Urothelium cell line (cell line): ENCODE data around the gene SNAP23.
A peak's percentile ranks its signal among the peaks of the same experiment; 100 is the strongest.

Experiments used
- DNase-seq: peaks from one replicate; pipeline ENCODE4 v3.0.0; 2011; ENCODE audit warnings: low spot score, mixed read lengths
- FAIRE-seq: peaks from 2 replicates; lab custom pipeline; 2011; peaks lifted over from hg19 to GRCh38; lab: Jason Lieb, UNC

The SNAP23 gene

GRCh38 chr15:42495361-42496212 lies at the start of gene SNAP23:
Gene SNAP23, plus strand, starts transcription at chr15:42495634. Its CDS starts 16,213 bp downstream, at chr15:42511847.
- FAIRE-seq, result no peak
- DNase-seq, result peak; percentile 94

- FAIRE-seq, result no peak
Measured at GRCh38 chr15:42447599-42447998, 47.8 kb upstream of the SNAP23 start.

GRCh38 chr15:42448281-42448680 lies 47.2 kb upstream of the SNAP23 start:
- DNase-seq (no peak), FAIRE-seq (no peak)

More at GRCh38 chr15:42447599-42447998, 47.8 kb upstream of the SNAP23 start:
- no peak for DNase-seq

- no peak for DNase-seq
- FAIRE-seq, result no peak
Measured at GRCh38 chr15:42449770-42450424, 45.5 kb upstream of the SNAP23 start.

- DNase-seq, result no peak
- no peak for FAIRE-seq
Measured at GRCh38 chr15:42450425-42450790, 45.0 kb upstream of the SNAP23 start.

- no peak for DNase-seq
- no peak for FAIRE-seq
Measured at GRCh38 chr15:42453826-42454225, 41.6 kb upstream of the SNAP23 start.

- FAIRE-seq (no peak), DNase-seq (no peak)
Measured at GRCh38 chr15:42456531-42456930, 38.9 kb upstream of the SNAP23 start.

- FAIRE-seq, result peak; percentile 55
- DNase-seq, result no peak
Measured at GRCh38 chr15:42456971-42457370, 38.5 kb upstream of the SNAP23 start.

GRCh38 chr15:42457445-42458442 lies 37.7 kb upstream of the SNAP23 start:
- FAIRE-seq (no peak), DNase-seq (no peak)

- no peak for DNase-seq
- no peak for FAIRE-seq
Measured at GRCh38 chr15:42461261-42461660, 34.2 kb upstream of the SNAP23 start.

GRCh38 chr15:42465520-42466259 lies 29.7 kb upstream of the SNAP23 start:
- FAIRE-seq, result no peak
- DNase-seq, result no peak

- no peak for DNase-seq
- no peak for FAIRE-seq
Measured at GRCh38 chr15:42471002-42471401, 24.4 kb upstream of the SNAP23 start.

- DNase-seq, result no peak
Measured at GRCh38 chr15:42474827-42475226, 20.6 kb upstream of the SNAP23 start.

GRCh38 chr15:42482701-42483100 lies 12.7 kb upstream of the SNAP23 start:
- DNase-seq (no peak), FAIRE-seq (no peak)

More at GRCh38 chr15:42474827-42475226, 20.6 kb upstream of the SNAP23 start:
- no peak for FAIRE-seq

- DNase-seq (no peak), FAIRE-seq (no peak)
Measured at GRCh38 chr15:42483677-42484076, 11.8 kb upstream of the SNAP23 start.

- DNase-seq, result peak; percentile 13
Measured at GRCh38 chr15:42490291-42490670, 5.2 kb upstream of the SNAP23 start.

GRCh38 chr15:42490671-42491538 lies 4.5 kb upstream of the SNAP23 start, which contains the start of gene ZNF106:
Gene ZNF106, minus strand, starts transcription at chr15:42491141. Its CDS starts 18,852 bp downstream, at chr15:42472289.
- peak; percentile 93 for DNase-seq
- no peak for FAIRE-seq

More at GRCh38 chr15:42490291-42490670, 5.2 kb upstream of the SNAP23 start:
- no peak for FAIRE-seq

- DNase-seq, result peak; percentile 23
- FAIRE-seq, result no peak
Measured at GRCh38 chr15:42491539-42492225, 3.8 kb upstream of the SNAP23 start.
